Lower lobe of right lung (tissue), 2 donors: Measurements from ENCODE around the gene AKAP8L. TPM values are rescaled to one million over a fixed set of nuclear protein-coding genes. Genes with fewer than 3 reads are reported as not detected.

Experiments used
- ATAC-seq, 2 donors: fragments of 200-7000 bp; cut with Tn5 transposase; one replicate each; pipeline ENCODE4 v1.9.1; 2020 to 2022; ENCODE audit warnings: mild to moderate bottlenecking in 2 of 2, moderate library complexity in 2 of 2
- DNase-seq: peaks from one replicate; pipeline ENCODE4 v3.0.0-alpha.2; 2020
- H3K27ac ChIP-seq: fragments of 200-600 bp; one replicate; pipeline ENCODE4 v1.8.0; 2022
- H3K27me3 ChIP-seq: fragments of 200-600 bp; one replicate; pipeline ENCODE4 v1.8.0; 2022; ENCODE audit warnings: low read depth
- H3K36me3 ChIP-seq: fragments of 200-600 bp; one replicate; pipeline ENCODE4 v1.8.0; 2022; ENCODE audit warnings: mild to moderate bottlenecking
- H3K4me1 ChIP-seq: fragments of 200-600 bp; one replicate; pipeline ENCODE4 v1.8.0; 2022
- H3K4me3 ChIP-seq: fragments of 200-600 bp; one replicate; pipeline ENCODE4 v1.8.0; 2022; ENCODE audit warnings: mild to moderate bottlenecking
- H3K9me3 ChIP-seq: fragments of 200-600 bp; one replicate; pipeline ENCODE4 v1.8.0; 2022
- CTCF ChIP-seq: fragments of 200-600 bp; IDR thresholded peaks from one replicate; pipeline ENCODE4 v1.8.0; 2022; ENCODE audit warnings: antibody characterized with exemption, mild to moderate bottlenecking
- intact Hi-C: fragments of 100-400 bp; cut with DNase I; formaldehyde crosslinking; loops from one replicate; pipeline ENCODE4 v1.11.0; 2022
- long read RNA-seq: library from polyadenylated mRNA; unstranded; transcript quantifications from one replicate; pipeline ENCODE4 v2.0.0, GENCODE V29; 2021
- total RNA-seq: library from RNA; stranded (reverse); fragmentation: NEBNext Ultra II Directional; extraction: Animal tissue kit (Norgen Biotek cat#: 25700); gene quantifications from one replicate; pipeline ENCODE4 v1.2.1, GENCODE V29; 2021
- donor health status: DM: no; HTN: yes; CAD: no; lungs with severe emphysema.

AKAP8L gene, protein sequence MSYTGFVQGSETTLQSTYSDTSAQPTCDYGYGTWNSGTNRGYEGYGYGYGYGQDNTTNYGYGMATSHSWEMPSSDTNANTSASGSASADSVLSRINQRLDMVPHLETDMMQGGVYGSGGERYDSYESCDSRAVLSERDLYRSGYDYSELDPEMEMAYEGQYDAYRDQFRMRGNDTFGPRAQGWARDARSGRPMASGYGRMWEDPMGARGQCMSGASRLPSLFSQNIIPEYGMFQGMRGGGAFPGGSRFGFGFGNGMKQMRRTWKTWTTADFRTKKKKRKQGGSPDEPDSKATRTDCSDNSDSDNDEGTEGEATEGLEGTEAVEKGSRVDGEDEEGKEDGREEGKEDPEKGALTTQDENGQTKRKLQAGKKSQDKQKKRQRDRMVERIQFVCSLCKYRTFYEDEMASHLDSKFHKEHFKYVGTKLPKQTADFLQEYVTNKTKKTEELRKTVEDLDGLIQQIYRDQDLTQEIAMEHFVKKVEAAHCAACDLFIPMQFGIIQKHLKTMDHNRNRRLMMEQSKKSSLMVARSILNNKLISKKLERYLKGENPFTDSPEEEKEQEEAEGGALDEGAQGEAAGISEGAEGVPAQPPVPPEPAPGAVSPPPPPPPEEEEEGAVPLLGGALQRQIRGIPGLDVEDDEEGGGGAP
- 94.2 TPM for total RNA-seq
- long read RNA-seq, transcript AKAP8L-201 (14 exons, 2,146 nt), result major isoform, 69 of 127 reads
- long read RNA-seq, partial matches to known transcripts, result 27 of 127 reads
- long read RNA-seq, other reads (novel, unspliced or antisense), result 28 of 127 reads

DNA sequence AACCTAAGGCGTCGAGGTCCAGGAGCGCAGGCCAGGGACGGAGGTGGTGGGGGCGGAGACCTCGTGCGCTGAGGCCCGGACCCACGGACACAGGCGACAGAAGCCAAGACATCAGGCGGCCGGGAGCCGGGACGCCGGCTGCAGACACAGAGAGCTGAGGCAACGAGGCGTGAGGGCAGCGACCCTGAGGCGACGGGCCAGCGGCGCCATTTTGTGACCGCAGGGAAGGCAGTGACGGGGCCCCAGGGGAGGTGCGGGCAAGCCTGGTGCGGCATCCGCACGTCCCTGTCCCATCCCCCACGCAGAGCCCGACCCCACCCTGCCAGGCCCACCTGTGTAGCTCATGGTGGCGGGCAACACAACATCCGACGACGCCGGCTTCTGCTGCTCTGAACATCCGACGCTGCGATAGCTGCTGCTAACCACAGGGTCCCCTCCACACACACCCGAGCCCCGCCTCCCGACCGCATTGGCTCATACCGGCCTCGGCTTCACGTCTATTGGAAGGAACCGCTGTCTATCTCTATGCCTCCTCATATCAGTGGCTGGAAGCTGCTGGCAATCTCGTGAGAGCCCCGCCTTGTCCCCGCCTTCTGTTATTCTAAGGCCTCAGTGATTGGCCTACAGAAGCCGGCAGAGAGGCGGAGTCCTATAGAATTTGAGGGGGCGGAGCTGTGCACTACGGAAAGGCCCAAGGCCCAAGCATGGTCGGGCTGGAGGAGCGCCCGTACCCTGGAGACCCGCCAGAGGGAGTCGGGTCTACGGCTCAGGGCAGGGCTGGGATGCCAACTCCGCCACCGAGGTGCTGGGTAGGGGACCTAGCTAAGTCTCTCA is at the start of gene AKAP8L:
TSS of gene AKAP8L (minus strand) at position 410 of the 834 bp plus-strand sequence. CDS start at position 345, 65 bp downstream.
- Histone ChIP-seq H3K27me3 (no peaks in the 10 kb centered on the region), H3K9me3 (no peaks in the 10 kb centered on the region), H3K4me1 (peaks cover 52% of the 10 kb centered on the region), H3K27ac (peak within 1 kb of the TSS; percentile 94), H3K4me3 (peak within 1 kb of the TSS; percentile 100), H3K36me3 (peaks cover 33% of the 10 kb centered on the region)
- peak; percentile 72 for TF ChIP-seq CTCF
- intact Hi-C loops, result no loop called here
- ATAC-seq (peak; percentile 98), DNase-seq (peak; percentile 98)

GRCh38 chr19:15467734-15468214 is 49.0 kb upstream of the AKAP8L start:
- Histone ChIP-seq H3K9me3 (no peaks in the 10 kb centered on the region), H3K4me1 (peaks cover 22% of the 10 kb centered on the region), H3K4me3 (no peak overlapping the region), H3K27me3 (peaks cover 40% of the 10 kb centered on the region), H3K36me3 (no peaks in the 10 kb centered on the region), H3K27ac (no peak overlapping the region)
- DNase-seq, result no peak
- ATAC-seq, result no peak
- intact Hi-C loops, result no loop called here
- TF ChIP-seq CTCF, result no peak

- ATAC-seq, result no peak
Observed at GRCh38 chr19:15466851-15467733, 48.3 kb upstream of the AKAP8L start.

More at GRCh38 chr19:15466851-15467733, 48.3 kb upstream of the AKAP8L start:
- H3K4me1 ChIP-seq, result peaks cover 22% of the 10 kb centered on the region
- TF ChIP-seq CTCF, result no peak
- no peak for DNase-seq
- intact Hi-C loops, result no loop called here
- no peaks in the 10 kb centered on the region for H3K36me3 ChIP-seq
- no peak overlapping the region for H3K4me3 ChIP-seq
- H3K9me3 ChIP-seq, result no peaks in the 10 kb centered on the region
- H3K27ac ChIP-seq, result no peak overlapping the region
- peaks cover 37% of the 10 kb centered on the region for H3K27me3 ChIP-seq
